Measurements from ENCODE around the gene ZNHIT1. TPM values are rescaled to one million over a fixed set of nuclear protein-coding genes. Genes with fewer than 3 reads are reported as not detected.

The ZNHIT1 gene
- total RNA-seq, 4 donors from 2014 or later, result 76.2 to 97.8 (median 88.6) TPM

DNA sequence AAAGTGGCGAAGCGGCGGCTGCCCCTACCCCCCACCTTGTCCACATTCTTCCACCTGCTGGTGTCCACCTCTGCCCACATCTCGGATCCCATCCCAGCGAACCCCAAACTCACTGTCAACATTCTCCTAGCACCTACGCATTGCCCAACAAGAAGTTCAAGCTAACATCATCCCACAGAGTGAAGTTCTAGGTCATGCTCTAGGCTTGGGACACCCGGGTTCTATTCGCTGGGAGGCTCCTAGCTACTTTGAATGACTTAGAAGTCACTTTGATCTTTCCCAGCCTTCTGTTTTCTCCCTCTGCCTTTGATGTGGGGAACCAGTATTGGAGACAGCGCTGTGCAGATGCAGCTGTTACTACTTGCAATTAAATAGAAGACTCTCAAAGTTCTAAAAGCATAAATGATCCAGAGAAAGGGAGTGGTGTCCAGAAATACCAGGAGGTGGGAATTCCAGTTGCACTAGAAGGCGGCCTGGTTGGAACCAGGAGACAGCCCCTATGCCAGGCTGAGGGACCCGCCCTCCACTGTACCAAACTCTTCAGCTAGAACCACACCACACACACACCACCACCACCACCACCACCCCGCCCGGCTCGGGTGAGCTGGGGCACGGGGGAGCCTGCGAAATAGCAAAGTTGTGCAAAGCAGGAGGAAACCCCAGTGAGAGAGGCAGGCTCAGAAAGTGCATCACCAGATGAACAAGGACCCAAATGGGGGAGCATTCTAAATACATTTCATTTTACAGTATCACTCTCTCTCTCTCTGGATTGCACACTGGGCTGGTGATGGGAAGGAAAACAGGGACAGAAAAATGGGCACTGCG is 47.1 kb upstream of the ZNHIT1 start:
- Histone ChIP-seq H3K27me3 (peaks cover 100% of the 10 kb centered on the region), H3K27ac (no peak overlapping the region), H3K4me1 (peaks cover 0 to 46% (median 23%) of the 10 kb centered on the region in 3 donors), H3K4me3 (no peak overlapping the region), H3K9me3 (no peaks in the 10 kb centered on the region), H3K36me3 (no peaks in the 10 kb centered on the region)
- no peak for TF ChIP-seq POLR2AphosphoS5 (IDR thresholded peaks at IDR 0.05)
- TF ChIP-seq POLR2A (IDR thresholded peaks at IDR 0.05), result no peak
- TF ChIP-seq, protein P1, sequence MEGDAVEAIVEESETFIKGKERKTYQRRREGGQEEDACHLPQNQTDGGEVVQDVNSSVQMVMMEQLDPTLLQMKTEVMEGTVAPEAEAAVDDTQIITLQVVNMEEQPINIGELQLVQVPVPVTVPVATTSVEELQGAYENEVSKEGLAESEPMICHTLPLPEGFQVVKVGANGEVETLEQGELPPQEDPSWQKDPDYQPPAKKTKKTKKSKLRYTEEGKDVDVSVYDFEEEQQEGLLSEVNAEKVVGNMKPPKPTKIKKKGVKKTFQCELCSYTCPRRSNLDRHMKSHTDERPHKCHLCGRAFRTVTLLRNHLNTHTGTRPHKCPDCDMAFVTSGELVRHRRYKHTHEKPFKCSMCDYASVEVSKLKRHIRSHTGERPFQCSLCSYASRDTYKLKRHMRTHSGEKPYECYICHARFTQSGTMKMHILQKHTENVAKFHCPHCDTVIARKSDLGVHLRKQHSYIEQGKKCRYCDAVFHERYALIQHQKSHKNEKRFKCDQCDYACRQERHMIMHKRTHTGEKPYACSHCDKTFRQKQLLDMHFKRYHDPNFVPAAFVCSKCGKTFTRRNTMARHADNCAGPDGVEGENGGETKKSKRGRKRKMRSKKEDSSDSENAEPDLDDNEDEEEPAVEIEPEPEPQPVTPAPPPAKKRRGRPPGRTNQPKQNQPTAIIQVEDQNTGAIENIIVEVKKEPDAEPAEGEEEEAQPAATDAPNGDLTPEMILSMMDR (IDR thresholded peaks at IDR 0.05), result no peak
- no peak for TF ChIP-seq EP300 (IDR thresholded peaks at IDR 0.05)
- WGBS, 2 donors (ENCODE audit: low coverage in 1 of 2), result 4% methylated on average over 12 to 13 of the region's 17 CpGs
- no peak for ATAC-seq

DNA sequence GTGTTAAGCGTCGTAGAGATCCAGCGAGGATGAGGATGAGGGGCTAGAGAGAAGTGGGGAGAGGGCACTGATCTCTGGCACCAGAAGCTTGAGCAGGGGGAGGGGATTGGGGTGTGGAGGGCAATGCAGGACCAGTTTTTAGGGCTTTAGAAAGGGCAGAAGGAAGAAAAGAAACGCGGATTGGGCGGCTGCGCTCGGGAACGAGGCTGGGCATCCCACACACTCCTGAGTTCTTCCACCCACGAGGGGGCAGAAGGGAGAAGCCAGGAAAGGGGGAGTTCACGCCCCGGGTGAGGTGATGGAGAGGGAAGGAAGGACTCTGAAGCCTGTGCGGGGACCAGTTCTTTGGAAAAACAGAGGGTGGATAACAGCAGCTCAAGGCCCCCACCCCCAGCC is 46.5 kb upstream of the ZNHIT1 start:
- Histone ChIP-seq H3K9me3 (no peaks in the 10 kb centered on the region), H3K27ac (no peak overlapping the region), H3K27me3 (peaks cover 100% of the 10 kb centered on the region), H3K4me3 (no peak overlapping the region), H3K36me3 (no peaks in the 10 kb centered on the region), H3K4me1 (peaks cover 0 to 41% (median 23%) of the 10 kb centered on the region in 3 donors)
- TF ChIP-seq POLR2A (IDR thresholded peaks at IDR 0.05), result no peak
- TF ChIP-seq POLR2AphosphoS5 (IDR thresholded peaks at IDR 0.05), result no peak
- TF ChIP-seq, protein P1 (IDR thresholded peaks at IDR 0.05), result no peak
- no peak for TF ChIP-seq EP300 (IDR thresholded peaks at IDR 0.05)
- no peak for ATAC-seq
- WGBS, 2 donors (ENCODE audit: low coverage in 1 of 2), result 0 to 2% methylated on average over 7 to 12 of the region's 13 CpGs

DNA sequence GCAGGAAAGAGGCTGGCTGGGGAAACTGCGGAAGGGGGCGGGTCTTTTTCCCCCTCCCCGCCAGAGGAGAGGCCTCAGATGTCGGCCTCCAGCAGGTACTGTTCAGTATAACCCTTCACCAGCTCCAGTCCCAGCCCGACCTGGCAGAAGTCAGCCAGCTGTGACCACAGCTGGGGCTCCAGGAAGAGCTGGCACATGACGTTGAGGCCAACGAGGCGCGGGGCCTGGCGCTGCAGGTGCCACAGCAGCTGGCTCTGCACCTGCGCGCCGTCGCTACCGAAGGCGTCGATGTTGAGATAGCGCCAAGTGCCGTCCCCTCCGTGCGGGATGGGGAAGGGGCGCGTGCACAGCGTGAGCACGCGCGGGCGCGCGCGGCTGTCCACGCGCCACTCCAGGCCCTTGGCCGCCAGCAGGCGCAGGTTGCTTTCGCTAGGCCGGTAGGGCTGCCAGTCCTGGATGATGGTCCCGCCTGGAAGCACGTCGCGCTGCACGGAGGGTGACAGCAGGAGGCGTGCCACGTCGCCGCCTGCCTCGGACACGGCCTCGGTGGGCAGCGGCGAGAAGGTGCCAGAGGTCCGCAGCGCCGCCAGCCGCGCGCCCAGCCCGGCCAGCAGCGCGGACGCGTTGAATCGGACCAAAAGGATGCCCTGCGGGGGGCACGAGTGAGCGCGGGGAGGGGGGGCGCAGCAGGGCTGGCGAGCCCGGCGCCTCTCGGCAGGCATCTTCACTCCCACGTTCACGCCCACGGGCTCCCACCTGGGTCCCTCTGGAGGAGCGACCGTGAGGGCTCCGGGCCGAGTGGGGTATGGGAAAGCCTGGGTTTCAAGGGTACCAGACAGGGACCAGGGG is 45.7 kb upstream of the ZNHIT1 start:
- peaks cover 0 to 41% (median 23%) of the 10 kb centered on the region in 3 donors for H3K4me1 ChIP-seq
- H3K27ac ChIP-seq, result no peak overlapping the region
- H3K4me3 ChIP-seq, result no peak overlapping the region
- 0% methylated on average over 7 of the region's 79 CpGs; no CpG with 5 or more reads in 1 of the 2 donors for WGBS, 2 donors (ENCODE audit: low coverage in 1 of 2)
- no peaks in the 10 kb centered on the region for H3K9me3 ChIP-seq
- peaks cover 100% of the 10 kb centered on the region for H3K27me3 ChIP-seq
- ATAC-seq, result no peak
- no peaks in the 10 kb centered on the region for H3K36me3 ChIP-seq
- TF ChIP-seq POLR2AphosphoS5 (IDR thresholded peaks at IDR 0.05) (no peak), EP300 (IDR thresholded peaks at IDR 0.05) (no peak), POLR2A (IDR thresholded peaks at IDR 0.05) (no peak)
- TF ChIP-seq, protein P1 (IDR thresholded peaks at IDR 0.05), result no peak

DNA sequence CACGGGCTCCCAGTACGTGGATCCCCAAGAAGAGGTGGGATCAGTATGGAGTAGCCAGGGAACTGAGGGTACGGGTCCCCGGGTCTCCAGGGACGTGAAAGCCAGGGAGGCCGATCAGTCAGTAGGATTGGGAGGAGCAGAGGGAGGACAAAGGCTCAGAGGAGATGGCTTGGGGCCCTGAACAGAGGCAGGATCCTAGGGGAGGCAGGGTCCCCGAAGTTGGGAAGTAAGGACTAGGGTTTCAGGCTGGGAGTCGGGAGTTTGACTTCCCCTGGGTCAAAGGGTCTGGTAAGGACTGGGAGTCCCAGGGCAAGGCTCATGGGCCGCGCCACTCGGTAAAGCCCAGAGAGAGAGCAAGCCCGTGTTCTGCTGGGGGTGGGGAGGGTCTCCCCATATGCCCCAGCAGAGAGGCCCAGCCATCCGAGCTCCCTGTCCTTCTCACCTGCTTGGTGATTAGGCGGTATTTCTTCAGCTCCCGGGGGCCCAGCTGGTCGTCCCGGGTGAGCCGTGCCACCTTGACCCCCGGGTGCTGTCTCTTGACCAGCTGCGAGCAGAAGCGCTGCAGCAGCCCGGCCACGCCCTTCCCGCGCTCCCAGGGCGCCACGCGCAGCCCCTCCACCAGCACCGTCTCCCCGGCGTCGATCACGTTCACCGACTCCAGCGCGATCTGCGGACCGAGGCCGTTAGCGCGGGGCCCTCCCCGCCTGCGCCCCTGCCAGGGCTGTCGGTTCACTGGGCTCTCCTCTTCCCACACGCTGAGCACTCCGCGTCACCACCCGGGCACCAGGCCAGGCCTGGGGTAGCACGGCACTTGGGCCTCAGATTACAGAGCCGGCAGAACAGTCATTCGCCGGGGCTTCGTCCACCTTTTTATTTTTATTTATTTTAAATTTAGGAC is 44.9 kb upstream of the ZNHIT1 start:
- Histone ChIP-seq H3K27me3 (peaks cover 100% of the 10 kb centered on the region), H3K36me3 (no peaks in the 10 kb centered on the region), H3K9me3 (no peaks in the 10 kb centered on the region), H3K4me1 (peaks cover 0 to 41% (median 23%) of the 10 kb centered on the region in 3 donors), H3K27ac (no peak overlapping the region), H3K4me3 (peak overlapping the region in 1 of 2 donors; percentile 11)
- WGBS, 2 donors (ENCODE audit: low coverage in 1 of 2), result 1 to 2% methylated on average over 9 to 15 of the region's 53 CpGs
- TF ChIP-seq, protein P1 (IDR thresholded peaks at IDR 0.05), result no peak
- TF ChIP-seq EP300 (IDR thresholded peaks at IDR 0.05) (no peak), POLR2AphosphoS5 (IDR thresholded peaks at IDR 0.05) (no peak), POLR2A (IDR thresholded peaks at IDR 0.05) (no peak)
- ATAC-seq, result no peak

All from gastroesophageal sphincter (tissue), 4 donors.